Measurements from ENCODE around the gene CMIP. TPM values are rescaled to one million over a fixed set of nuclear protein-coding genes. Genes with fewer than 3 reads are reported as not detected.

Gene CMIP
- total RNA-seq, 2 donors from 2014 or later, result 7.7 to 19.2 TPM

DNA sequence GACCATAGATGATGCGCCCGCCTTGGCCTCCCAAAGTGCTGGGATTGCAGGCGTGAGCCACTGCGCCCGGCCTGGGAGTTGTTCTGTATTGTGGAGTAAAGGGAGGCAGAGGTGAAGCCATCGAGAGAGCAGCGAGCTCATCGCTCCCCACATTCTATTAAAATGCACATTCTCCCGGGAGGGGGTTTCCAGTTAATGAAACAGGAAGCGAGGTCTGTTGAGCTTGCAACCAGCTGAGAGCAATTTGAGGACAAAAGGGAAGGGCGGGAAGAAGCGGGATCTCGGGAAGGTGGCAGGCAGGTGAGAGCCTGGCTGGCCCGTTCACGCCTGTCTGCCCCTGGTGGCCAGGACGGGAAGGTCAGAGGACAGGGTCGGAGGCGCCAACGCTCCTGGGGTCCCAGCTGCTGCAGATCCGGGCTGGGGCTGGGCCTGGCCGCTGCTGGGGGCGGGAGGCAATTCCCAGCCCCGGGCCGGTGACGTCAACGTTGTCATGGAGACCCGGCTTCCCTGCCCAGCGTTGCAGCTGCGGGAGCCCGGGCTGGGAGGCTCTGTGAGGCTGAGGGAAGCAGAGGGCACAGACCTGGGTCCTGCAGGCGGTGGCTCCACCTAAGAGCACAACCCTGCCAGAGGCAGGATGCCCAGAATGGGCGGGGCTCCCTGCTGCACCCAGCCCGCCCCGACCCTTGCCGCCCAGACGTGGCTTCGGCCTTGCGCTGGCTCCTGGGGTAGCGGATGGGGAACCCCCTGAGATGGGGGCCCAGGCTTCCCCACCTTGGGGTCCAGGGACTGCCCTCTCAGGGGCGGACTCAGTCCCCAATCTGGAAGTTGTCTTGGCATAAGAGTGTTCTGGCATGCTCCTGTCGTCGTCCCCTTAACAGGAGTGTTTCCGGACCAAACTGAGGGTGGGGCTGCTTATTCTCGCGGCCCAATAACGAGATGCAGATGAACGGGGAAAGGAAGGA, 285.8 kb downstream of the CMIP start:
- DNase-seq (ENCODE audit: low spot score), result peak; percentile 87
- H3K27me3 ChIP-seq, result no peaks in the 10 kb centered on the region
- H3K27ac ChIP-seq, result peak overlapping the region in 1 of 2 donors; percentile 26
- H3K4me1 ChIP-seq, result peaks cover 0 to 11% of the 10 kb centered on the region in 2 donors
- no peaks in the 10 kb centered on the region for H3K9me3 ChIP-seq
- no peaks in the 10 kb centered on the region for H3K36me3 ChIP-seq
- TF ChIP-seq, protein P1, sequence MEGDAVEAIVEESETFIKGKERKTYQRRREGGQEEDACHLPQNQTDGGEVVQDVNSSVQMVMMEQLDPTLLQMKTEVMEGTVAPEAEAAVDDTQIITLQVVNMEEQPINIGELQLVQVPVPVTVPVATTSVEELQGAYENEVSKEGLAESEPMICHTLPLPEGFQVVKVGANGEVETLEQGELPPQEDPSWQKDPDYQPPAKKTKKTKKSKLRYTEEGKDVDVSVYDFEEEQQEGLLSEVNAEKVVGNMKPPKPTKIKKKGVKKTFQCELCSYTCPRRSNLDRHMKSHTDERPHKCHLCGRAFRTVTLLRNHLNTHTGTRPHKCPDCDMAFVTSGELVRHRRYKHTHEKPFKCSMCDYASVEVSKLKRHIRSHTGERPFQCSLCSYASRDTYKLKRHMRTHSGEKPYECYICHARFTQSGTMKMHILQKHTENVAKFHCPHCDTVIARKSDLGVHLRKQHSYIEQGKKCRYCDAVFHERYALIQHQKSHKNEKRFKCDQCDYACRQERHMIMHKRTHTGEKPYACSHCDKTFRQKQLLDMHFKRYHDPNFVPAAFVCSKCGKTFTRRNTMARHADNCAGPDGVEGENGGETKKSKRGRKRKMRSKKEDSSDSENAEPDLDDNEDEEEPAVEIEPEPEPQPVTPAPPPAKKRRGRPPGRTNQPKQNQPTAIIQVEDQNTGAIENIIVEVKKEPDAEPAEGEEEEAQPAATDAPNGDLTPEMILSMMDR (IDR thresholded peaks at IDR 0.05), result peak in 1 of 2 donors; percentile 63
- H3K4me3 ChIP-seq, result peak overlapping the region; percentile 12 to 49

DNA sequence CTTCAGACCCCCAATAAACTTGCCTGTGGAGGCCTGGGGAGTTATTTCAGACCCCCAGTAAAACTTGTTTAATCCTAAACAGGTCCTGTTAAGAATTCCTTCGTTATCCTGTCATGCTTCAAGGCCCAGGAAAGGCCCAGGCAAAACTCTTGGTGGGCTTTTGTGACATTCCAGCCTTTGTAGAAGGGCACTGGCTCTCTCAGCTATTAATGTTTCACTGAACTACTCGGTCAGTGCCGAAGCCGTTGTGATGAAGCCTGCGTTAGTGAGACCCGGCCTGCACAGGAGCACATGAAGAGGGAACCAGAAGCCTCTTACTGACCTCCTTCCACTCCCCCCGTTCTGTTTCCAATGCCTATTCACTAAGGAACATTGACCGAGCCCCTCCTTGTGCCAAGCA, 287.0 kb downstream of the CMIP start:
- DNase-seq (ENCODE audit: low spot score), result no peak
- Histone ChIP-seq H3K4me1 (peaks cover 0 to 11% of the 10 kb centered on the region in 2 donors), H3K27me3 (no peaks in the 10 kb centered on the region), H3K4me3 (no peak overlapping the region), H3K36me3 (no peaks in the 10 kb centered on the region), H3K27ac (no peak overlapping the region), H3K9me3 (no peaks in the 10 kb centered on the region)
- TF ChIP-seq, protein P1 (IDR thresholded peaks at IDR 0.05), result no peak

DNA sequence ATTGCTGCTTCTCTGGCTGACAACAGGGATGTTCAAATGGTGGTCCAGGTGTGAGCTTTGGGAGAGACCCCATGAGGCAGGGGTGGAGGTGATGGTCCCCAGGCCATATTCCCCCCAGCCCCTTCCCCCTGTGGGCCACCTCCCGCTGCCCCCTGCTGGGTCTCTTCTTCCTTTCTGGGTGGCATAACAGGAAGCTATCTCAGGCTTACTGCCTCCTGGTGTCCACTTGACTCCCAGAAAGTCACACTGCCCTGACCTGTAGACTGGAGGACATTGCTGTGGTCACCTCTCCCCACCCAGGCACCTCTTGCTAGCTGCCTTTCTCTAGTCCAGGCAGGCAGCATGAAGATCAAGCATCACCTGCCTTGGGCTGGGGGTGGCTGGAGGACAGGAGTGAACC, 288.1 kb downstream of the CMIP start:
- no peaks in the 10 kb centered on the region for H3K27me3 ChIP-seq
- TF ChIP-seq, protein P1 (IDR thresholded peaks at IDR 0.05), result no peak
- no peak overlapping the region for H3K4me3 ChIP-seq
- no peaks in the 10 kb centered on the region for H3K36me3 ChIP-seq
- no peak for DNase-seq (ENCODE audit: low spot score)
- H3K9me3 ChIP-seq, result no peaks in the 10 kb centered on the region
- H3K4me1 ChIP-seq, result peaks cover 0 to 14% of the 10 kb centered on the region in 2 donors
- H3K27ac ChIP-seq, result no peak overlapping the region

DNA sequence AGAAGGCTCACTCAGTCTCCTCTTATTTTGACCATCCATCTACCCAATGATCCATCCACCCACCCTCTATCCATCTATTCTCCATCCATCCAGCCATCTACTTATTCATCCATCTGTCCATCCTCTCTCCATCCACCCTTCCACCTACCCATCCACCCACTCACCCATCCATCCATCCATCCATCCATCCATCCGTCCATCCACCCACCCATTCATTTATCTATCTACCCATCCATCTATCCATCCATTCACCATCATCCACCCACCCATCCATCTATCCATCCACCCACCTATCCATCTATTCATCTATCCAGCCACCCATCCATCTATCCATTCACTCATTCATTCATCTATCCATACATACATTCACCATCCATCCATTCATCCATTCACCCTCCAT, 288.7 kb downstream of the CMIP start:
- H3K9me3 ChIP-seq, result no peaks in the 10 kb centered on the region
- H3K27me3 ChIP-seq, result no peaks in the 10 kb centered on the region
- no peaks in the 10 kb centered on the region for H3K36me3 ChIP-seq
- no peak overlapping the region for H3K4me3 ChIP-seq
- TF ChIP-seq, protein P1 (IDR thresholded peaks at IDR 0.05), result no peak
- H3K27ac ChIP-seq, result no peak overlapping the region
- peaks cover 0 to 20% of the 10 kb centered on the region in 2 donors for H3K4me1 ChIP-seq
- DNase-seq (ENCODE audit: low spot score), result no peak

DNA sequence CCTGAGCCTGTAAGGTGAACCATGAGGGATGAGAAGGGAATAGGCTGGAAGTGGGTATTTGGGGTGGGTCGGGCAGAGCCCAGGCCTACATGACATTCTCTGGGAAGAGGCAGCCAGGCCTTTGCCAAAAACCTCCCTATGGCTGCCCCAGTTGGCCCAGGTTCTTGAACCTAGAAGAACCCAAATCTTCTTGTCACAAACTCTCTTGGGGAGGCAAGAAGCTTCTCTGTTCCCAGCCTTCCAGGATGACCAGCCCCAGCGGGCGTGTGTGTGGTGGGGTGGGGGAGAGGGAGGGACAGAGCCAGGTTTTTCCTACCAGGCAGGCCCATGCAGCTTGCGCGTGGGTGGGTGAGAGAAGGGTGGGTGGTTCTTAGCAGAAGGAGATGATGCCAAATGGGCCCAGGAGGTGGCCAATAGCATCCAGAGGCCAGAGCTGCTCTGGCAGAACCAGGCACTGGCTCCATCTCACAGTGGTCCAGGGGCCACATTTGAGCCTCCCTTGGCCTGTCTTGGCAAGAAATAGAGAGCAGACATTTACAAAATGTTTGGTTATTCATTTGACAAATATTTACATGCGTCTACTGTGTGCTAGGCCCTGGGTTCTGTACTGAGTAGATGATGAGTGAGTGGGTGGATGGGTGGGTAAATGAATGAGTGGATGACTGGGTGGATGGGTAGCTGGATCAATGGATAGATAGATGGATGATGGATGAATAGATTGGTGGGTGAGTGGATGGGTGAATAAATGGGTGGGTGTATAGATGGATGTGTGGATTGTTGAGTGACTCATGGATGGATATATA, 290.2 kb downstream of the CMIP start:
- TF ChIP-seq, protein P1 (IDR thresholded peaks at IDR 0.05), result no peak
- Histone ChIP-seq H3K9me3 (no peaks in the 10 kb centered on the region), H3K27me3 (no peaks in the 10 kb centered on the region), H3K4me3 (no peak overlapping the region), H3K4me1 (peaks cover 0 to 24% of the 10 kb centered on the region in 2 donors), H3K27ac (no peak overlapping the region), H3K36me3 (no peaks in the 10 kb centered on the region)
- no peak for DNase-seq (ENCODE audit: low spot score)

Measured in right atrium auricular region (tissue), 2 donors.